Measurements from ENCODE around the gene HRAS. TPM values are rescaled to one million over a fixed set of nuclear protein-coding genes. Genes with fewer than 3 reads are reported as not detected.

Gene HRAS
- total RNA-seq, 1 donor from 2014 or later, result 150 TPM

DNA sequence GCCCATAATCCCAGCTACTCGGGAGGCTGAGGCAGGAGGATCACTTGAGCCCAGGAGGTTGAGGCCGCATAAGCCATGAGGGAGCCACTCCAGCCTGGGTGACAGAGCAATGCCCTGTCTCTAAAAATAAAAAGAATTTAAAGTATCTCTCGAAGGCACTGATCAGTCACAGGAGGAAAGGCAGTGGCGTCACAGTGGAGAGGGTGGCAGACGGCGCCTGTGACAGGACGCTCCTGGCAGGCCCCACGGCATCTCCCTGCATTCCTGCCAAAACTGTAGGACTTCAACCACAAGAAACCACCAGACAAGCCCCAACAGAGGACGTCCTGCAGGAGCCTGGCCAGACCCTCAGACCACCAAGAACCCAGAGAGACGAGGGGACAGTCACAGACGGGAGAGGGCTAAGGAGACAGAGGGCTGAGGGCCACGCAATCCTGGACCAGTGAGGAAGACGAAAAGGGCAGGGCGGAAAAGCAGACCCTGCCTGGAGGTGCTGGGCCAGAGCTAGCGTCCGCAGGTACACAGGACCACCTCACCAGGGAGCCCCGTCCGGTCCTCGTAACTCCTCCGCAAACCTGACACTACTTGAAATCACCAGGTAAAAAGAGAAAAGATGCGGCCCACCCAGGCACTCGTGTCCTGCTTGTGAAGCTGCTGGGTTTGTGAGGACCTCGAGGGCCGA lies 34.2 kb downstream of the HRAS start:
- TF ChIP-seq, protein P1, sequence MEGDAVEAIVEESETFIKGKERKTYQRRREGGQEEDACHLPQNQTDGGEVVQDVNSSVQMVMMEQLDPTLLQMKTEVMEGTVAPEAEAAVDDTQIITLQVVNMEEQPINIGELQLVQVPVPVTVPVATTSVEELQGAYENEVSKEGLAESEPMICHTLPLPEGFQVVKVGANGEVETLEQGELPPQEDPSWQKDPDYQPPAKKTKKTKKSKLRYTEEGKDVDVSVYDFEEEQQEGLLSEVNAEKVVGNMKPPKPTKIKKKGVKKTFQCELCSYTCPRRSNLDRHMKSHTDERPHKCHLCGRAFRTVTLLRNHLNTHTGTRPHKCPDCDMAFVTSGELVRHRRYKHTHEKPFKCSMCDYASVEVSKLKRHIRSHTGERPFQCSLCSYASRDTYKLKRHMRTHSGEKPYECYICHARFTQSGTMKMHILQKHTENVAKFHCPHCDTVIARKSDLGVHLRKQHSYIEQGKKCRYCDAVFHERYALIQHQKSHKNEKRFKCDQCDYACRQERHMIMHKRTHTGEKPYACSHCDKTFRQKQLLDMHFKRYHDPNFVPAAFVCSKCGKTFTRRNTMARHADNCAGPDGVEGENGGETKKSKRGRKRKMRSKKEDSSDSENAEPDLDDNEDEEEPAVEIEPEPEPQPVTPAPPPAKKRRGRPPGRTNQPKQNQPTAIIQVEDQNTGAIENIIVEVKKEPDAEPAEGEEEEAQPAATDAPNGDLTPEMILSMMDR (IDR thresholded peaks at IDR 0.05; ENCODE audit: insufficient read depth, low read length, severe bottlenecking), result no peak
- FAIRE-seq (no peak), DNase-seq (ENCODE audit: low read depth) (no peak)
- Histone ChIP-seq H3K27me3 (ENCODE audit: control insufficient read depth, insufficient read depth, low read length) (no peaks in the 10 kb centered on the region), H3K36me3 (ENCODE audit: control insufficient read depth, insufficient read depth, low read length) (peaks cover 49% of the 10 kb centered on the region), H3K4me3 (ENCODE audit: low read depth, low read length) (no peak overlapping the region)

- FAIRE-seq, result no peak
Observed at GRCh38 chr11:499201-500076, 35.9 kb downstream of the HRAS start.

DNA sequence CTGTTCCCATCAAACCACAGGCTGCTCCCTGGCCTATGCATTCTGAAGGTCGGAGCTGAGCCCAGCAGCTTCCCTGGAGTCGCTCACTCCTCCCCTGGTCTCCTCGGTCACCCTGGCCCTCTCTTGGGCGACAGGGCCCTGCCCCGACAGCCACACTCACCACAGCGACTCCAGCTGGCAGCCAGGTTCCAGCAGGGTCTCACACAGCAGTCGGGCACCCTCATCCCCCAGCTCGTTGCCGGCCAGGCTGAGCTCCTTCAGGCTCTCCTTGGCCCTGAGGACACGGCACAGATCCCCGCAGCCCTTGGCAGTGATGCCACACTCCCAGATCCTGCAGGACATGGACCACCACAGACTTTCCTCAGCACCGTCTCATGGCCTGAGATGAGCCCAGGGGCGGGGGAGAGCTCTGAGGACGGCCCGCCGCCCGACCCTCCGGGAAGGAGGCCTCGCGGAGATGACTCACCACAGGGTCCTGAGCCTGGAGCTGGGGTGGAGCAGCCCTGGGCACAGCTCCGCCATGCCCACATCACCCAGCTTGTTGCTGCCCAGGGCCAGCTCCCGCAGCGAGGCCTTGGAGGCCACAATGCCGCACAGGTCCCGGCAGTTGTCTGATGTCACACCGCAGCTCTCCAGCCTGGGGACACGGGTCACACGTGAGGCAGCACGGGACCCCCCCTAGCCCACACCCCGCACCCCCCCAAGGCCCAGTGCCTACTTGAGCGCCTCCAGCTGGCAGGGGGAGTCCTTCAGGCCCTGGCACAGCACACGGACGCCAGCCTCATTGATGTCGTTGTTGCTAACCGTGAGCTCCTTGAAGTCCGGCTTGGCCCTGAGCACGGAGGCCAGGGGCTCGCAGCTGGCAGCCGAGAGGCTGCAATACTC lies 36.8 kb downstream of the HRAS start:
- no peak overlapping the region for H3K4me3 ChIP-seq (ENCODE audit: low read depth, low read length)
- FAIRE-seq (no peak), DNase-seq (ENCODE audit: low read depth) (no peak)
- H3K36me3 ChIP-seq (ENCODE audit: control insufficient read depth, insufficient read depth, low read length), result peaks cover 56% of the 10 kb centered on the region
- TF ChIP-seq, protein P1 (IDR thresholded peaks at IDR 0.05; ENCODE audit: insufficient read depth, low read length, severe bottlenecking), result no peak
- no peaks in the 10 kb centered on the region for H3K27me3 ChIP-seq (ENCODE audit: control insufficient read depth, insufficient read depth, low read length)

More at GRCh38 chr11:499201-500076, 35.9 kb downstream of the HRAS start:
- DNase-seq (ENCODE audit: low read depth), result no peak
- TF ChIP-seq, protein P1 (IDR thresholded peaks at IDR 0.05; ENCODE audit: insufficient read depth, low read length, severe bottlenecking), result no peak
- peaks cover 55% of the 10 kb centered on the region for H3K36me3 ChIP-seq (ENCODE audit: control insufficient read depth, insufficient read depth, low read length)
- H3K27me3 ChIP-seq (ENCODE audit: control insufficient read depth, insufficient read depth, low read length), result no peaks in the 10 kb centered on the region
- H3K4me3 ChIP-seq (ENCODE audit: low read depth, low read length), result no peak overlapping the region

GRCh38 chr11:497565-498296 lies 37.6 kb downstream of the HRAS start:
- Histone ChIP-seq H3K36me3 (ENCODE audit: control insufficient read depth, insufficient read depth, low read length) (peaks cover 55% of the 10 kb centered on the region), H3K27me3 (ENCODE audit: control insufficient read depth, insufficient read depth, low read length) (no peaks in the 10 kb centered on the region), H3K4me3 (ENCODE audit: low read depth, low read length) (no peak overlapping the region)
- TF ChIP-seq, protein P1 (IDR thresholded peaks at IDR 0.05; ENCODE audit: insufficient read depth, low read length, severe bottlenecking), result no peak
- DNase-seq (ENCODE audit: low read depth) (no peak), FAIRE-seq (peak; percentile 93)
